Panc1 (cell line): ENCODE measurements around the gene LGR5. TPM values are rescaled to one million over a fixed set of nuclear protein-coding genes. Genes with fewer than 3 reads are reported as not detected.
A peak's percentile ranks its signal among the peaks of the same experiment; 100 is the strongest.

Experiments
- ATAC-seq: fragments of 200-7000 bp; cut with Tn5 transposase; 2 replicates; pipeline ENCODE4 v1.9.1; 2020; ENCODE audit warnings: mild to moderate bottlenecking, moderate library complexity
- BruUV-seq: library from RNA; stranded (reverse); fragments of 400-500 nt; replicated peaks from 2 replicates; lab custom pipeline; 2021; lab: Mats Ljungman, UMichigan
- CTCF ChIA-PET: fragments of 300-600 bp; sonication (Branson Sonifier 250); formaldehyde crosslinking; loops from one replicate; lab custom pipeline; 2022; ENCODE audit warnings: antibody characterized with exemption; lab: Charles Lee
- POLR2A ChIA-PET: fragments of 300-600 bp; sonication (Branson Sonifier 250); formaldehyde crosslinking; loops from one replicate; lab custom pipeline; 2022; ENCODE audit warnings: antibody characterized with exemption; lab: Charles Lee
- DNase-seq: peaks from one replicate; pipeline ENCODE4 v3.0.0-alpha.2; 2010; ENCODE audit warnings: low read depth, low spot score
- H3K27ac ChIP-seq: 2 replicates; pipeline ENCODE4 v1.5.1; 2011; ENCODE audit warnings: mild to moderate bottlenecking, low read length, inconsistent platforms
- H3K27me3 ChIP-seq: fragments of 200-500 bp; sonication (Bioruptor generic); 2 replicates; pipeline ENCODE4 v1.6.0; 2014; ENCODE audit warnings: low read length, inconsistent platforms; ENCODE audit not compliant: control insufficient read depth, insufficient read depth
- H3K36me3 ChIP-seq: fragments of 200-500 bp; sonication (Bioruptor generic); 2 replicates; pipeline ENCODE4 v1.5.1; 2014; ENCODE audit warnings: inconsistent platforms, mild to moderate bottlenecking, low read length, moderate library complexity; ENCODE audit not compliant: control insufficient read depth, insufficient read depth
- H3K4me1 ChIP-seq: 2 replicates; pipeline ENCODE4 v1.5.1; 2011; ENCODE audit warnings: inconsistent platforms, mild to moderate bottlenecking, low read length, moderate library complexity; ENCODE audit not compliant: control insufficient read depth, insufficient read depth
- H3K4me3 ChIP-seq, 2 experiments: 2 replicates each; pipeline ENCODE4 v1.5.1; 2011 to 2012; ENCODE audit warnings: low read depth in 2 of 2, low read length in 2 of 2, mild to moderate bottlenecking in 2 of 2, inconsistent platforms in 1 of 2, moderate library complexity in 1 of 2
- H3K9me3 ChIP-seq: fragments of 200-500 bp; sonication (Bioruptor generic); 2 replicates; pipeline ENCODE4 v1.5.1; 2014; ENCODE audit warnings: low read depth, mild to moderate bottlenecking, inconsistent platforms, low read length, moderate library complexity; ENCODE audit not compliant: control insufficient read depth, insufficient read depth
- POLR2AphosphoS5 ChIP-seq: IDR thresholded peaks from 2 replicates; pipeline ENCODE4 v1.6.1; 2012; ENCODE audit warnings: mild to moderate bottlenecking, low read depth, low read length, moderate library complexity
- SIN3A ChIP-seq: IDR thresholded peaks from 2 replicates; pipeline ENCODE4 v1.6.1; 2012; ENCODE audit warnings: low read depth, mild to moderate bottlenecking, low read length, moderate library complexity, borderline replicate concordance; ENCODE audit not compliant: insufficient read depth
- TCF7L2 ChIP-seq: IDR thresholded peaks from 2 replicates; pipeline ENCODE4 v1.6.1; 2011; ENCODE audit warnings: mild to moderate bottlenecking, low read depth, low read length, inconsistent platforms
- in situ Hi-C: cut with HindIII; loops from 2 replicates; pipeline ENCODE4 v1.10.0; 2016; ENCODE audit warnings: low sequenced_read_pairs, low pct_unique_long_range_greater_than_20kb
- intact Hi-C: fragments of 100-400 bp; cut with micrococcal nuclease; formaldehyde crosslinking; loops from one replicate; pipeline ENCODE4 v1.10.0; 2022; ENCODE audit not compliant: unreplicated experiment
- total RNA-seq: library from RNA; stranded (reverse); gene quantifications from one replicate; pipeline ENCODE4 v1.2.1, GENCODE V29; 2021; ENCODE audit not compliant: unreplicated experiment
- TF ChIP-seq, protein P1 (sequence below): fragments of 450-650 bp; IDR thresholded peaks from 2 replicates; pipeline ENCODE4 v1.5.1; 2017; ENCODE audit warnings: mild to moderate bottlenecking
- TF ChIP-seq, protein P2 (sequence below), 2 experiments: IDR thresholded peaks; 2 replicates each; pipeline ENCODE4 v1.6.1; 2011 to 2012; ENCODE audit warnings: low read depth in 2 of 2, control low read depth in 1 of 2, low read length in 1 of 2, mild to moderate bottlenecking in 1 of 2, moderate library complexity in 1 of 2; ENCODE audit not compliant: insufficient read depth in 1 of 2

The LGR5 gene
- total RNA-seq, 1 experiment from 2014 or later, result 1.9 TPM

DNA sequence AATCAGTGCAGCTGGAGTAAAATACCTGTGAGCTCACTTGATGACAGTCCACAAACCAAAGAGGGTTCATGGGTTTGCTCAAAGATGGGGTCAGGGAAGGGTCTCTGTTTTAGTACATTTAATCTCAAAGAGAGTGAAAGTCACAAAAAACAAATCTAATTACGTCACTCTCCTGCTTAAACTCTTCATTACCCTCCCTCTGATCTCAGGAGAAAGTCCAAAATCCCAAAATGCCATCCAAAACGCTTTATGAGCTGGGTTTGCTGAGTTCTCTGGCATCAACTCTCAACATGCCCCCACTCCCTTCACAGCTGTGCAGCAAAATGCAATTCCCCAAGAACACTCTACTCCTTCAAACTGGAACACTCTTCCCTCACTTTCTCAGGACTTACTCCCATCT lies 40.4 kb upstream of the LGR5 start:
- POLR2A ChIA-PET, result no interaction called here
- peak overlapping the region; percentile 67; the same call in 1 of the 2 replicates for H3K27ac ChIP-seq
- intact Hi-C loops, result loop anchor here (10.0 kb wide), 1 partner anchor 664 kb away; no protein-coding TSS in a partner anchor
- no peak for TF ChIP-seq POLR2AphosphoS5
- TF ChIP-seq, protein P1, sequence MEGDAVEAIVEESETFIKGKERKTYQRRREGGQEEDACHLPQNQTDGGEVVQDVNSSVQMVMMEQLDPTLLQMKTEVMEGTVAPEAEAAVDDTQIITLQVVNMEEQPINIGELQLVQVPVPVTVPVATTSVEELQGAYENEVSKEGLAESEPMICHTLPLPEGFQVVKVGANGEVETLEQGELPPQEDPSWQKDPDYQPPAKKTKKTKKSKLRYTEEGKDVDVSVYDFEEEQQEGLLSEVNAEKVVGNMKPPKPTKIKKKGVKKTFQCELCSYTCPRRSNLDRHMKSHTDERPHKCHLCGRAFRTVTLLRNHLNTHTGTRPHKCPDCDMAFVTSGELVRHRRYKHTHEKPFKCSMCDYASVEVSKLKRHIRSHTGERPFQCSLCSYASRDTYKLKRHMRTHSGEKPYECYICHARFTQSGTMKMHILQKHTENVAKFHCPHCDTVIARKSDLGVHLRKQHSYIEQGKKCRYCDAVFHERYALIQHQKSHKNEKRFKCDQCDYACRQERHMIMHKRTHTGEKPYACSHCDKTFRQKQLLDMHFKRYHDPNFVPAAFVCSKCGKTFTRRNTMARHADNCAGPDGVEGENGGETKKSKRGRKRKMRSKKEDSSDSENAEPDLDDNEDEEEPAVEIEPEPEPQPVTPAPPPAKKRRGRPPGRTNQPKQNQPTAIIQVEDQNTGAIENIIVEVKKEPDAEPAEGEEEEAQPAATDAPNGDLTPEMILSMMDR, result no peak
- no peak for TF ChIP-seq TCF7L2
- TF ChIP-seq, protein P2, sequence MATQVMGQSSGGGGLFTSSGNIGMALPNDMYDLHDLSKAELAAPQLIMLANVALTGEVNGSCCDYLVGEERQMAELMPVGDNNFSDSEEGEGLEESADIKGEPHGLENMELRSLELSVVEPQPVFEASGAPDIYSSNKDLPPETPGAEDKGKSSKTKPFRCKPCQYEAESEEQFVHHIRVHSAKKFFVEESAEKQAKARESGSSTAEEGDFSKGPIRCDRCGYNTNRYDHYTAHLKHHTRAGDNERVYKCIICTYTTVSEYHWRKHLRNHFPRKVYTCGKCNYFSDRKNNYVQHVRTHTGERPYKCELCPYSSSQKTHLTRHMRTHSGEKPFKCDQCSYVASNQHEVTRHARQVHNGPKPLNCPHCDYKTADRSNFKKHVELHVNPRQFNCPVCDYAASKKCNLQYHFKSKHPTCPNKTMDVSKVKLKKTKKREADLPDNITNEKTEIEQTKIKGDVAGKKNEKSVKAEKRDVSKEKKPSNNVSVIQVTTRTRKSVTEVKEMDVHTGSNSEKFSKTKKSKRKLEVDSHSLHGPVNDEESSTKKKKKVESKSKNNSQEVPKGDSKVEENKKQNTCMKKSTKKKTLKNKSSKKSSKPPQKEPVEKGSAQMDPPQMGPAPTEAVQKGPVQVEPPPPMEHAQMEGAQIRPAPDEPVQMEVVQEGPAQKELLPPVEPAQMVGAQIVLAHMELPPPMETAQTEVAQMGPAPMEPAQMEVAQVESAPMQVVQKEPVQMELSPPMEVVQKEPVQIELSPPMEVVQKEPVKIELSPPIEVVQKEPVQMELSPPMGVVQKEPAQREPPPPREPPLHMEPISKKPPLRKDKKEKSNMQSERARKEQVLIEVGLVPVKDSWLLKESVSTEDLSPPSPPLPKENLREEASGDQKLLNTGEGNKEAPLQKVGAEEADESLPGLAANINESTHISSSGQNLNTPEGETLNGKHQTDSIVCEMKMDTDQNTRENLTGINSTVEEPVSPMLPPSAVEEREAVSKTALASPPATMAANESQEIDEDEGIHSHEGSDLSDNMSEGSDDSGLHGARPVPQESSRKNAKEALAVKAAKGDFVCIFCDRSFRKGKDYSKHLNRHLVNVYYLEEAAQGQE (IDR thresholded peaks at IDR 0.05; ENCODE audit: insufficient read depth in 1 of 2, low read depth in 2 of 2, low read length in 1 of 2), result no peak
- BruUV-seq, result no TSS peak
- no peaks in the 10 kb centered on the region for H3K27me3 ChIP-seq
- no peaks in the 10 kb centered on the region for H3K36me3 ChIP-seq
- H3K4me3 ChIP-seq, result no peak overlapping the region
- H3K4me1 ChIP-seq, result no peaks in the 10 kb centered on the region; the same call in 1 of the 2 replicates
- no peak for ATAC-seq
- CTCF ChIA-PET, result no interaction called here
- DNase-seq, result no peak
- no peaks in the 10 kb centered on the region for H3K9me3 ChIP-seq
- in situ Hi-C loops, result no loop called here

DNA sequence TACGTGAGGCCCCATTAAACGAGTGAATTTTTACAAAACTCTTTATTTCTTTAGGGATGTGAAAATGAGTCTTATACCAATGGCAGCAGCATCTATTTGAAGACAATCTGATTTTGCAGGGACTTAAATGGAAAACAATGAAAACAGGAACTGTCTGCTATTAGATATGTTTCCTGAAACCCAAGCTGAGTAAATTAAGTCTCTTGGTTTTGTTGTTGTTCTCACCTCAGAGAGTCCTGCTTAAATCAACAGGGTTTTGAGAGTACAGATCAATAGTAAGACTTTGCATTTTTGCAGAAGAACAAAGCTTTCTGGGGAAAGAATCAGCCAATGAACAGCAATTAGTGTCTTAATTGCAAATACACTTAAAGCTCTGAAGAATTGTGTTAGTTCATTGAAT lies 39.1 kb upstream of the LGR5 start:
- TF ChIP-seq TCF7L2, result no peak
- TF ChIP-seq, protein P2 (IDR thresholded peaks at IDR 0.05; ENCODE audit: insufficient read depth in 1 of 2, low read depth in 2 of 2, low read length in 1 of 2), result no peak
- TF ChIP-seq, protein P1, result no peak
- no peak for TF ChIP-seq SIN3A
- no peak for TF ChIP-seq POLR2AphosphoS5

More for the DNA sequence above, 39.1 kb upstream of the LGR5 start:
- in situ Hi-C loops, result no loop called here
- Histone ChIP-seq H3K4me3 (no peak overlapping the region), H3K36me3 (no peaks in the 10 kb centered on the region), H3K9me3 (no peaks in the 10 kb centered on the region), H3K4me1 (no peaks in the 10 kb centered on the region; the same call in 1 of the 2 replicates), H3K27ac (peak overlapping the region; percentile 44; the same call in 1 of the 2 replicates), H3K27me3 (no peaks in the 10 kb centered on the region)
- POLR2A ChIA-PET, result no interaction called here
- intact Hi-C loops, result no loop called here
- CTCF ChIA-PET, result no interaction called here
- no peak for ATAC-seq
- DNase-seq, result no peak
- no TSS peak for BruUV-seq
